Right lobe of liver (tissue), 4 donors: Measurements from ENCODE around the gene JAK3.

ENCODE experiments used
- POLR2A ChIP-seq: fragments of 450-650 bp; IDR thresholded peaks from one replicate; pipeline ENCODE4 v1.6.1; 2017; ENCODE audit warnings: antibody characterized with exemption, mild to moderate bottlenecking
- TF ChIP-seq, protein P1 (sequence below), 4 donors: fragments of 200-600 bp in 3 of 4; fragments of 450-650 bp in 1 of 4; IDR thresholded peaks; one replicate each; pipeline versions ENCODE4 v1.5.1 to v1.8.0; 2016 to 2022; ENCODE audit warnings: antibody characterized with exemption in 4 of 4, mild to moderate bottlenecking in 2 of 4
- donor health status: DM: no; HTN: no; CAD: no.
- donor health status: DM: no; HTN: no; CAD: no.
- donor health status: DM: no; HTN: yes; CAD: no.

- TF ChIP-seq, protein P1, sequence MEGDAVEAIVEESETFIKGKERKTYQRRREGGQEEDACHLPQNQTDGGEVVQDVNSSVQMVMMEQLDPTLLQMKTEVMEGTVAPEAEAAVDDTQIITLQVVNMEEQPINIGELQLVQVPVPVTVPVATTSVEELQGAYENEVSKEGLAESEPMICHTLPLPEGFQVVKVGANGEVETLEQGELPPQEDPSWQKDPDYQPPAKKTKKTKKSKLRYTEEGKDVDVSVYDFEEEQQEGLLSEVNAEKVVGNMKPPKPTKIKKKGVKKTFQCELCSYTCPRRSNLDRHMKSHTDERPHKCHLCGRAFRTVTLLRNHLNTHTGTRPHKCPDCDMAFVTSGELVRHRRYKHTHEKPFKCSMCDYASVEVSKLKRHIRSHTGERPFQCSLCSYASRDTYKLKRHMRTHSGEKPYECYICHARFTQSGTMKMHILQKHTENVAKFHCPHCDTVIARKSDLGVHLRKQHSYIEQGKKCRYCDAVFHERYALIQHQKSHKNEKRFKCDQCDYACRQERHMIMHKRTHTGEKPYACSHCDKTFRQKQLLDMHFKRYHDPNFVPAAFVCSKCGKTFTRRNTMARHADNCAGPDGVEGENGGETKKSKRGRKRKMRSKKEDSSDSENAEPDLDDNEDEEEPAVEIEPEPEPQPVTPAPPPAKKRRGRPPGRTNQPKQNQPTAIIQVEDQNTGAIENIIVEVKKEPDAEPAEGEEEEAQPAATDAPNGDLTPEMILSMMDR (IDR thresholded peaks at IDR 0.05): no peak
- no peak for TF ChIP-seq POLR2A
These were observed 17.8 kb downstream of the JAK3 start for GRCh38 chr19:17829855-17830566.
